Mammary epithelial cell (primary cell): ENCODE results near the gene KIF14.

Experiments
- CTCF ChIP-seq, 2 donors: IDR thresholded peaks in 1 of 2; conservative IDR thresholded peaks in 1 of 2; 2 replicates each; pipeline ENCODE4 v1.5.1; 2011 to 2012; ENCODE audit warnings: inconsistent platforms in 2 of 2, low read length in 2 of 2, mild to moderate bottlenecking in 2 of 2, control low read depth in 1 of 2, low read depth in 1 of 2; ENCODE audit not compliant: insufficient read depth in 1 of 2; ENCODE audit errors: extremely low read depth in 1 of 2
- EZH2 ChIP-seq: IDR thresholded peaks from 2 replicates; pipeline ENCODE4 v1.6.1; 2012; ENCODE audit warnings: low read length, inconsistent platforms, borderline replicate concordance

GRCh38 chr1:200512191-200512590 lies 108.4 kb downstream of the KIF14 start:
- TF ChIP-seq CTCF (conservative IDR thresholded peaks at IDR 0.05 in 1 of 2, IDR thresholded peaks at IDR 0.05 in 1 of 2; ENCODE audit: extremely low read depth in 1 of 2, insufficient read depth in 1 of 2, low read depth in 1 of 2, low read length in 2 of 2) (no peak), EZH2 (no peak)
